Measurements from ENCODE around the gene FABP3. TPM values are rescaled to one million over a fixed set of nuclear protein-coding genes. Genes with fewer than 3 reads are reported as not detected.

The FABP3 gene
- total RNA-seq, 1 experiment from 2014 or later, result 0.49 TPM

- Histone ChIP-seq H3K27me3 (ENCODE audit: control insufficient read depth, insufficient read depth, low read length) (no peaks in the 10 kb centered on the region), H3K4me1 (ENCODE audit: control insufficient read depth, insufficient read depth, low read length) (no peaks in the 10 kb centered on the region), H3K36me3 (ENCODE audit: control insufficient read depth, insufficient read depth, low read length) (no peaks in the 10 kb centered on the region), H3K27ac (ENCODE audit: low read length) (no peak overlapping the region), H3K9me3 (ENCODE audit: control insufficient read depth, insufficient read depth, low read depth, low read length) (no peaks in the 10 kb centered on the region), H3K4me3 (ENCODE audit: low read depth in 2 of 2, low read length in 2 of 2) (no peak overlapping the region)
- DNase-seq (ENCODE audit: low read depth, low spot score) (no peak), ATAC-seq (no peak)
- CTCF ChIA-PET, result no interaction called here
- POLR2A ChIA-PET, result no interaction called here
- intact Hi-C loops (cut with micrococcal nuclease; ENCODE audit: unreplicated experiment), result no loop called here
- in situ Hi-C loops (cut with HindIII; ENCODE audit: low pct_unique_long_range_greater_than_20kb, low sequenced_read_pairs), result no loop called here
- BruUV-seq (replicated peaks), result no TSS peak
- TF ChIP-seq POLR2AphosphoS5 (IDR thresholded peaks at IDR 0.05; ENCODE audit: low read depth, low read length), result no peak
- no peak for TF ChIP-seq CTCF (IDR thresholded peaks at IDR 0.05)
- no peak for TF ChIP-seq REST (IDR thresholded peaks at IDR 0.05; ENCODE audit: insufficient read depth in 1 of 2, low read depth in 2 of 2, low read length in 1 of 2)
- no peak for TF ChIP-seq SIN3A (IDR thresholded peaks at IDR 0.05; ENCODE audit: borderline replicate concordance, insufficient read depth, low read depth, low read length)
- TF ChIP-seq TCF7L2 (IDR thresholded peaks at IDR 0.05; ENCODE audit: low read depth, low read length), result no peak
These were observed 28.4 kb upstream of the FABP3 start for GRCh38 chr1:31401241-31401640.

- DNase-seq (ENCODE audit: low read depth, low spot score) (no peak), ATAC-seq (no peak)
- TF ChIP-seq POLR2AphosphoS5 (IDR thresholded peaks at IDR 0.05; ENCODE audit: low read depth, low read length), result no peak
- no peak for TF ChIP-seq CTCF (IDR thresholded peaks at IDR 0.05)
- no peak for TF ChIP-seq REST (IDR thresholded peaks at IDR 0.05; ENCODE audit: insufficient read depth in 1 of 2, low read depth in 2 of 2, low read length in 1 of 2)
- TF ChIP-seq SIN3A (IDR thresholded peaks at IDR 0.05; ENCODE audit: borderline replicate concordance, insufficient read depth, low read depth, low read length), result no peak
- TF ChIP-seq TCF7L2 (IDR thresholded peaks at IDR 0.05; ENCODE audit: low read depth, low read length), result no peak
- in situ Hi-C loops (cut with HindIII; ENCODE audit: low pct_unique_long_range_greater_than_20kb, low sequenced_read_pairs), result no loop called here
- ChIA-PET POLR2A (no interaction called here), CTCF (interaction anchor here (0.6 kb wide), 1 partner anchor 169 kb away, joined by 5 read pairs; no protein-coding TSS in a partner anchor)
- BruUV-seq (replicated peaks), result no TSS peak
- H3K4me3 ChIP-seq (ENCODE audit: low read depth in 2 of 2, low read length in 2 of 2), result no peak overlapping the region
- no peaks in the 10 kb centered on the region for H3K4me1 ChIP-seq (ENCODE audit: control insufficient read depth, insufficient read depth, low read length)
- intact Hi-C loops (cut with micrococcal nuclease; ENCODE audit: unreplicated experiment), result no loop called here
- no peaks in the 10 kb centered on the region for H3K27me3 ChIP-seq (ENCODE audit: control insufficient read depth, insufficient read depth, low read length)
- H3K27ac ChIP-seq (ENCODE audit: low read length), result no peak overlapping the region
- no peaks in the 10 kb centered on the region for H3K36me3 ChIP-seq (ENCODE audit: control insufficient read depth, insufficient read depth, low read length)
- H3K9me3 ChIP-seq (ENCODE audit: control insufficient read depth, insufficient read depth, low read depth, low read length), result no peaks in the 10 kb centered on the region
These were observed 27.5 kb upstream of the FABP3 start for GRCh38 chr1:31400393-31400792.
